Calu3 (cell line): ENCODE measurements around the gene ARHGAP24. TPM values are rescaled to one million over a fixed set of nuclear protein-coding genes. Genes with fewer than 3 reads are reported as not detected.

Source experiments
- BruUV-seq: library from RNA; stranded (reverse); fragments of 400-500 nt; replicated peaks from 2 replicates; lab custom pipeline; 2021; lab: Mats Ljungman, UMichigan
- CTCF ChIA-PET: fragments of 300-600 bp; sonication (Branson Sonifier 250); formaldehyde crosslinking; loops from one replicate; lab custom pipeline; 2022; ENCODE audit warnings: antibody characterized with exemption; lab: Charles Lee
- DNase-seq: peaks from one replicate; pipeline ENCODE4 v3.0.0; 2022
- H3K27ac Mint-ChIP-seq: one replicate; pipeline ENCODE4 v1.8.0; 2022; ENCODE audit warnings: mixed read lengths; ENCODE audit not compliant: unreplicated experiment
- H3K27me3 Mint-ChIP-seq: one replicate; pipeline ENCODE4 v1.8.0; 2022; ENCODE audit warnings: mixed read lengths; ENCODE audit not compliant: unreplicated experiment
- H3K36me3 Mint-ChIP-seq: one replicate; pipeline ENCODE4 v1.8.0; 2022; ENCODE audit warnings: mild to moderate bottlenecking, moderate library complexity, mixed read lengths; ENCODE audit not compliant: insufficient read depth, unreplicated experiment
- H3K4me1 Mint-ChIP-seq: one replicate; pipeline ENCODE4 v1.8.0; 2022; ENCODE audit warnings: mild to moderate bottlenecking, low read depth, mixed read lengths; ENCODE audit not compliant: unreplicated experiment
- H3K4me3 Mint-ChIP-seq: one replicate; pipeline ENCODE4 v1.8.0; 2022; ENCODE audit warnings: mild to moderate bottlenecking, low read depth, moderate library complexity, mixed read lengths; ENCODE audit not compliant: unreplicated experiment
- H3K9me3 Mint-ChIP-seq: one replicate; pipeline ENCODE4 v1.8.0; 2022; ENCODE audit warnings: low read depth, mixed read lengths; ENCODE audit not compliant: unreplicated experiment
- CTCF ChIP-seq: fragments of 200-600 bp; IDR thresholded peaks from one replicate; pipeline ENCODE4 v1.8.0; 2022; ENCODE audit warnings: antibody characterized with exemption; ENCODE audit not compliant: unreplicated experiment
- intact Hi-C: fragments of 100-400 bp; cut with micrococcal nuclease; formaldehyde crosslinking; loops from one replicate; pipeline ENCODE4 v1.10.0; 2022; ENCODE audit not compliant: unreplicated experiment
- total RNA-seq: library from RNA; stranded (reverse); gene quantifications from 2 replicates; pipeline ENCODE4 v1.2.3, GENCODE V29; 2022

Gene ARHGAP24
- total RNA-seq, 1 experiment from 2014 or later: 10.2 TPM

GRCh38 chr4:85673540-85673939 is 198.6 kb downstream of the ARHGAP24 start:
- no TSS peak for BruUV-seq
- CTCF ChIA-PET: no interaction called here
- H3K4me1 Mint-ChIP-seq: no peaks in the 10 kb centered on the region
- H3K4me3 Mint-ChIP-seq: no peak overlapping the region
- no peak overlapping the region for H3K27ac Mint-ChIP-seq
- TF ChIP-seq CTCF: no peak
- H3K9me3 Mint-ChIP-seq: no peaks in the 10 kb centered on the region
- intact Hi-C loops: no loop called here
- DNase-seq: no peak
- no peaks in the 10 kb centered on the region for H3K27me3 Mint-ChIP-seq
- H3K36me3 Mint-ChIP-seq: no peaks in the 10 kb centered on the region

- CTCF ChIA-PET: interaction anchor here (0.5 kb wide), 1 partner anchor 15 kb away, joined by 4 read pairs; no protein-coding TSS in a partner anchor
- Mint-ChIP-seq H3K4me1 (no peaks in the 10 kb centered on the region), H3K4me3 (no peak overlapping the region), H3K36me3 (no peaks in the 10 kb centered on the region), H3K27ac (no peak overlapping the region), H3K9me3 (no peaks in the 10 kb centered on the region), H3K27me3 (no peaks in the 10 kb centered on the region)
- no peak for TF ChIP-seq CTCF
- intact Hi-C loops: no loop called here
- BruUV-seq: no TSS peak
- no peak for DNase-seq
Measured at GRCh38 chr4:85675076-85676049, 200.4 kb downstream of the ARHGAP24 start.

GRCh38 chr4:85676050-85676425 is 201.1 kb downstream of the ARHGAP24 start:
- no peaks in the 10 kb centered on the region for H3K4me1 Mint-ChIP-seq
- intact Hi-C loops: no loop called here
- no peaks in the 10 kb centered on the region for H3K27me3 Mint-ChIP-seq
- CTCF ChIA-PET: no interaction called here
- no peaks in the 10 kb centered on the region for H3K36me3 Mint-ChIP-seq
- no peak overlapping the region for H3K4me3 Mint-ChIP-seq
- BruUV-seq: no TSS peak
- no peaks in the 10 kb centered on the region for H3K9me3 Mint-ChIP-seq
- H3K27ac Mint-ChIP-seq: no peak overlapping the region
- no peak for TF ChIP-seq CTCF
- DNase-seq: no peak

- DNase-seq: no peak
- CTCF ChIA-PET: no interaction called here
- no peak for TF ChIP-seq CTCF
- no peaks in the 10 kb centered on the region for H3K27me3 Mint-ChIP-seq
- H3K36me3 Mint-ChIP-seq: no peaks in the 10 kb centered on the region
- no peak overlapping the region for H3K4me3 Mint-ChIP-seq
- H3K27ac Mint-ChIP-seq: no peak overlapping the region
- intact Hi-C loops: no loop called here
- H3K9me3 Mint-ChIP-seq: no peaks in the 10 kb centered on the region
- BruUV-seq: no TSS peak
- no peaks in the 10 kb centered on the region for H3K4me1 Mint-ChIP-seq
Measured at GRCh38 chr4:85676850-85677590, 202.1 kb downstream of the ARHGAP24 start.
